Heart left ventricle (tissue), 16 donors: Measurements from ENCODE around the gene STX2. TPM values are rescaled to one million over a fixed set of nuclear protein-coding genes. Genes with fewer than 3 reads are reported as not detected.

Experiments used
- ATAC-seq, 4 donors: fragments of 200-7000 bp; cut with Tn5 transposase; one replicate each; pipeline ENCODE4 v1.9.1; 2020 to 2022; ENCODE audit warnings: moderate library complexity in 4 of 4, mild to moderate bottlenecking in 3 of 4, moderate number of reproducible peaks in 1 of 4
- DNase-seq, 5 donors: peaks; one replicate each; pipeline ENCODE4 v3.0.0-alpha.2; 2020
- H3K27ac ChIP-seq, 12 donors: fragments of 200-600 bp; sonication (generic) in 4 of 12; one replicate each; pipeline versions ENCODE4 v1.5.0 to v1.8.0; 2016 to 2022; ENCODE audit warnings: mild to moderate bottlenecking in 2 of 12
- H3K27me3 ChIP-seq, 9 donors: fragments of 200-600 bp; sonication (generic) in 2 of 9; one replicate each; pipeline versions ENCODE4 v1.5.1 to v1.8.0; 2016 to 2022; ENCODE audit warnings: mild to moderate bottlenecking in 3 of 9
- H3K36me3 ChIP-seq, 9 donors: fragments of 200-600 bp; sonication (generic) in 2 of 9; one replicate each; pipeline versions ENCODE4 v1.5.0 to v1.8.0; 2018 to 2022; ENCODE audit warnings: mild to moderate bottlenecking in 2 of 9
- H3K4me1 ChIP-seq, 12 donors: fragments of 200-600 bp; sonication (generic) in 4 of 12; one replicate each; pipeline versions ENCODE4 v1.5.0 to v1.8.0; 2016 to 2022; ENCODE audit warnings: mild to moderate bottlenecking in 3 of 12
- H3K4me3 ChIP-seq, 12 donors: fragments of 200-600 bp; sonication (generic) in 4 of 12; one replicate each; pipeline versions ENCODE4 v1.5.0 to v1.8.0; 2017 to 2022; ENCODE audit warnings: mild to moderate bottlenecking in 9 of 12, moderate library complexity in 4 of 12
- H3K9me3 ChIP-seq, 12 donors: fragments of 200-600 bp; sonication (generic) in 4 of 12; one replicate each; pipeline versions ENCODE4 v1.5.0 to v1.8.0; 2016 to 2022; ENCODE audit warnings: mild to moderate bottlenecking in 1 of 12
- CTCF ChIP-seq, 12 donors: fragments of 200-600 bp; sonication (generic) in 4 of 12; IDR thresholded peaks; one replicate each; pipeline versions ENCODE4 v1.5.0 to v1.8.0; 2018 to 2022; ENCODE audit warnings: antibody characterized with exemption in 12 of 12, mild to moderate bottlenecking in 5 of 12
- POLR2A ChIP-seq, 2 donors: fragments of 450-650 bp; IDR thresholded peaks; one replicate each; pipeline ENCODE4 v1.6.1; 2017; ENCODE audit warnings: antibody characterized with exemption in 2 of 2, mild to moderate bottlenecking in 2 of 2, moderate library complexity in 2 of 2
- WGBS, 4 donors: extraction: QIAGEN DNeasy Blood & Tissue Kit in 2 of 4; methylation state at CpG; one replicate each; pipeline versions ENCODE4 v1.1.5 to v1.1.7; 2013 to 2018; 5-methylcytosine and 5-hydroxymethylcytosine counted together
- intact Hi-C, 10 donors: fragments of 100-400 bp; cut with DNase I; formaldehyde crosslinking; loops; one replicate each; pipeline versions ENCODE4 v1.11.1 to v1.14.2; 2022
- polyA plus RNA-seq, 2 donors: library from polyadenylated mRNA; stranded (reverse); fragments of 200-250 nt; gene quantifications; one replicate each; pipeline ENCODE4 v1.2.3, GENCODE V29; 2013
- total RNA-seq, 9 donors: library from RNA; depleted of rRNA in 2 of 9; stranded (reverse); fragments of >200 nt in 2 of 9; fragmentation: NEBNext Ultra II Directional in 3 of 9; extraction: Animal tissue kit (Norgen Biotek cat#: 25700) in 3 of 9; gene quantifications; one replicate each; pipeline versions ENCODE4 v1.1.0 to v1.2.4, GENCODE V29; 2016 to 2023
- donor health status: ischemic (EF 13 %, LVEDD 7.1; RV severe dilation, severe dysfunction).
- donor health status: healthy with polysubstance abuse.
- donor health status: DM: no; HTN: yes; CAD: no.
- donor health status: DM: no; HTN: no; CAD: no.
- donor health status: ischemic (EF 25% LVEDD 6.9; RV normal size, moderate dysfunction).
- donor health status: ischemic (EF 25% LVEDD 5.7; RV mildly dilated, moderate dysfunction).
- donor health status: healthy.
- donor health status: DM: yes; HTN: yes; CAD: no.
- donor health status: ischemic (EF 35%, LVEDD 5.7; RV mildly dilated, moderate dysfunction).
- donor health status: nonischemic (EF 11% LVEDD 7.7; RV severe dilation, severe dysfunction).
- donor health status: DM: yes; HTN: yes; CAD: no.
- donor health status: PGD.
- donor health status: ischemic (EF 29% LVEDD 5.4; RV normal size, mild dysfunction).
- donor health status: nonischemic (EF 23%, LVEDD 6.1; RV moderate dilation, normal function).

Gene STX2
- total and polyA plus RNA-seq, 11 donors: 6.2 to 21.8 (median 11.1) TPM

GRCh38 chr12:130819681-130820080 is 19.4 kb downstream of the STX2 start:
- H3K27me3 ChIP-seq: no peaks in the 10 kb centered on the region
- H3K36me3 ChIP-seq: peaks cover 0 to 50% (median 31%) of the 10 kb centered on the region in 9 donors
- WGBS, 4 donors: 91 to 93% (median 92%) methylated on average over 12 of the region's 12 CpGs
- H3K27ac ChIP-seq: no peak overlapping the region
- intact Hi-C loops: loop anchor here in 5 of 10 donors (5.0 to 10.0 kb wide), 3 partner anchors 57 to 417 kb away; no protein-coding TSS in a partner anchor
- no peaks in the 10 kb centered on the region for H3K9me3 ChIP-seq
- peaks cover 0 to 14% (median 5%) of the 10 kb centered on the region in 12 donors for H3K4me1 ChIP-seq
- no peak overlapping the region for H3K4me3 ChIP-seq
- DNase-seq: no peak
- no peak for ATAC-seq
- TF ChIP-seq POLR2A (IDR thresholded peaks at IDR 0.05) (no peak), CTCF (IDR thresholded peaks at IDR 0.05) (no peak)

GRCh38 chr12:130818635-130819576 is 20.1 kb downstream of the STX2 start:
- H3K27me3 ChIP-seq: no peaks in the 10 kb centered on the region
- H3K9me3 ChIP-seq: no peaks in the 10 kb centered on the region
- DNase-seq (peak; percentile 52 to 85 (median 70)), ATAC-seq (peak; percentile 78 to 97 (median 92))
- intact Hi-C loops: loop anchor here in 5 of 10 donors (5.0 to 10.0 kb wide), 3 partner anchors 57 to 417 kb away; no protein-coding TSS in a partner anchor
- H3K4me3 ChIP-seq: peak overlapping the region in 11 of 12 donors; percentile 21 to 66 (median 54)
- H3K27ac ChIP-seq: peak overlapping the region in 3 of 12 donors; percentile 18 to 63 (median 24)
- peaks cover 0 to 14% (median 5%) of the 10 kb centered on the region in 12 donors for H3K4me1 ChIP-seq
- TF ChIP-seq POLR2A (IDR thresholded peaks at IDR 0.05) (no peak), CTCF (IDR thresholded peaks at IDR 0.05) (peak; percentile 83 to 95 (median 92))
- peaks cover 0 to 50% (median 31%) of the 10 kb centered on the region in 9 donors for H3K36me3 ChIP-seq
- 11 to 16% (median 14%) methylated on average over 47 to 58 of the region's 58 CpGs for WGBS, 4 donors

GRCh38 chr12:130818272-130818634 is 20.8 kb downstream of the STX2 start:
- H3K4me1 ChIP-seq: peaks cover 0 to 14% (median 5%) of the 10 kb centered on the region in 12 donors
- TF ChIP-seq CTCF (IDR thresholded peaks at IDR 0.05) (no peak), POLR2A (IDR thresholded peaks at IDR 0.05) (no peak)
- H3K4me3 ChIP-seq: peak overlapping the region in 11 of 12 donors; percentile 21 to 66 (median 54)
- WGBS, 4 donors: 50 to 61% (median 56%) methylated on average over 8 to 14 of the region's 14 CpGs
- H3K9me3 ChIP-seq: no peaks in the 10 kb centered on the region
- H3K36me3 ChIP-seq: peaks cover 0 to 46% (median 31%) of the 10 kb centered on the region in 9 donors
- DNase-seq (no peak), ATAC-seq (peak in 2 of 4 donors; percentile 8 to 9)
- H3K27ac ChIP-seq: peak overlapping the region in 2 of 12 donors; percentile 18 to 63
- intact Hi-C loops: loop anchor here in 5 of 10 donors (5.0 to 10.0 kb wide), 3 partner anchors 56 to 416 kb away; no protein-coding TSS in a partner anchor
- H3K27me3 ChIP-seq: no peaks in the 10 kb centered on the region

GRCh38 chr12:130817804-130818203 is 21.2 kb downstream of the STX2 start:
- Histone ChIP-seq H3K4me3 (no peak overlapping the region), H3K9me3 (no peaks in the 10 kb centered on the region), H3K27me3 (no peaks in the 10 kb centered on the region), H3K36me3 (peaks cover 0 to 46% (median 28%) of the 10 kb centered on the region in 9 donors), H3K4me1 (peaks cover 0 to 14% (median 5%) of the 10 kb centered on the region in 12 donors), H3K27ac (no peak overlapping the region)
- ATAC-seq (no peak), DNase-seq (no peak)
- intact Hi-C loops: loop anchor here in 5 of 10 donors (5.0 to 10.0 kb wide), 3 partner anchors 56 to 416 kb away; no protein-coding TSS in a partner anchor
- TF ChIP-seq POLR2A (IDR thresholded peaks at IDR 0.05): no peak
- no peak for TF ChIP-seq CTCF (IDR thresholded peaks at IDR 0.05)
- WGBS, 4 donors: 86 to 96% (median 91%) methylated on average over 13 to 14 of the region's 14 CpGs
